Measurements from ENCODE around the gene YPEL2. TPM values are rescaled to one million over a fixed set of nuclear protein-coding genes. Genes with fewer than 3 reads are reported as not detected.

YPEL2 gene
- total RNA-seq, 6 experiments from 2014 or later, result 2.9 to 8.8 (median 4.6) TPM

DNA sequence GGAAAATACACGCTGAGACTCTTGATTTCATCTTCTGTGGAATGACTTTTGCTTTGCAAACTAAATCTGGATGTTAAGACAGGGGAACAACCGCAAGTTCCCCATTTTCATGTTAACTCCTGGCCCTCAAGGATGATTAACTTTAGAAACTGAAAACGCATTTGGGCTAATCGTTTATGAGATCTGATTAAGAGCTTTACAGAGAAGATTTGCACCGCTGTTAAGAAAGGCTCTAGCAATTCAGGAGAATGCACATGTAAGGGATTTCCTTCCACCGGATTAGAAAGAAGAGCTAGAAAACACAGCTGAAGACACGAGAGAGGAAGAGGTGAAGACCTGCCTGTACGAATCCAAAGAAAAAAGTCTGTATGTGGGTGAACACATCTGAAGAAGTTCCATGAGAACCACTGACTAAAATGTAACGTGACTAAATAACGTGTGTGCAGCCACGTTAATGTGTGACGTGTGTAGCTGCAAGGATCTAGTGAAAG is 106.4 kb downstream of the YPEL2 start:
- Mint-ChIP-seq H3K4me1 (ENCODE audit: low read depth) (peaks cover 52% of the 10 kb centered on the region), H3K36me3 (ENCODE audit: low read depth) (no peaks in the 10 kb centered on the region), H3K27me3 (ENCODE audit: insufficient read depth) (peaks cover 2% of the 10 kb centered on the region; the same call in 1 of the 2 replicates), H3K9me3 (no peaks in the 10 kb centered on the region), H3K4me3 (no peak overlapping the region), H3K27ac (no peak overlapping the region)
- TF ChIP-seq, protein P1, sequence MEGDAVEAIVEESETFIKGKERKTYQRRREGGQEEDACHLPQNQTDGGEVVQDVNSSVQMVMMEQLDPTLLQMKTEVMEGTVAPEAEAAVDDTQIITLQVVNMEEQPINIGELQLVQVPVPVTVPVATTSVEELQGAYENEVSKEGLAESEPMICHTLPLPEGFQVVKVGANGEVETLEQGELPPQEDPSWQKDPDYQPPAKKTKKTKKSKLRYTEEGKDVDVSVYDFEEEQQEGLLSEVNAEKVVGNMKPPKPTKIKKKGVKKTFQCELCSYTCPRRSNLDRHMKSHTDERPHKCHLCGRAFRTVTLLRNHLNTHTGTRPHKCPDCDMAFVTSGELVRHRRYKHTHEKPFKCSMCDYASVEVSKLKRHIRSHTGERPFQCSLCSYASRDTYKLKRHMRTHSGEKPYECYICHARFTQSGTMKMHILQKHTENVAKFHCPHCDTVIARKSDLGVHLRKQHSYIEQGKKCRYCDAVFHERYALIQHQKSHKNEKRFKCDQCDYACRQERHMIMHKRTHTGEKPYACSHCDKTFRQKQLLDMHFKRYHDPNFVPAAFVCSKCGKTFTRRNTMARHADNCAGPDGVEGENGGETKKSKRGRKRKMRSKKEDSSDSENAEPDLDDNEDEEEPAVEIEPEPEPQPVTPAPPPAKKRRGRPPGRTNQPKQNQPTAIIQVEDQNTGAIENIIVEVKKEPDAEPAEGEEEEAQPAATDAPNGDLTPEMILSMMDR (IDR thresholded peaks at IDR 0.05), result no peak
- no peak for DNase-seq

DNA sequence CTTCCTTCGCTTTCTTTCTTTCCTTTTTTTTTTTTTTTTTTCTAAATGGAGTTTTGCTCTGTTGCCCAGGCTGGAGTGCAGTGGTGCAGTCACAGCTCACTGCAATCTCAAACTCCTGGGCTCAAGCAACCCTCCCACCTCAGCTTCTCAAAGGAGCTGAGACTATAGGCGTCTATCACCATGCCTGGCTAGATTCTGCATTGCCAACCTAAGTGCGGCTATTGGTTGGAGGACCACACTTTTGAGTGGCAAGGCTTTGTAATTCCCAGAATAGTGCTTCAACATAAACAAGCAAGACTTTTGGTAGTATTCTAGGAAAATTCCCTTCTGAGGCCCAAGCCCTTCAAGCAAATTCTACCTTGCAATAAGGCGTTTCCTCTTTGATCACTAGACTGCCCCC is 107.8 kb downstream of the YPEL2 start:
- Mint-ChIP-seq H3K4me1 (ENCODE audit: low read depth) (peaks cover 48% of the 10 kb centered on the region), H3K27me3 (ENCODE audit: insufficient read depth) (no peaks in the 10 kb centered on the region; the same call in 1 of the 2 replicates), H3K9me3 (no peaks in the 10 kb centered on the region), H3K27ac (no peak overlapping the region), H3K36me3 (ENCODE audit: low read depth) (no peaks in the 10 kb centered on the region), H3K4me3 (no peak overlapping the region)
- no peak for DNase-seq
- TF ChIP-seq, protein P1 (IDR thresholded peaks at IDR 0.05), result no peak

DNA sequence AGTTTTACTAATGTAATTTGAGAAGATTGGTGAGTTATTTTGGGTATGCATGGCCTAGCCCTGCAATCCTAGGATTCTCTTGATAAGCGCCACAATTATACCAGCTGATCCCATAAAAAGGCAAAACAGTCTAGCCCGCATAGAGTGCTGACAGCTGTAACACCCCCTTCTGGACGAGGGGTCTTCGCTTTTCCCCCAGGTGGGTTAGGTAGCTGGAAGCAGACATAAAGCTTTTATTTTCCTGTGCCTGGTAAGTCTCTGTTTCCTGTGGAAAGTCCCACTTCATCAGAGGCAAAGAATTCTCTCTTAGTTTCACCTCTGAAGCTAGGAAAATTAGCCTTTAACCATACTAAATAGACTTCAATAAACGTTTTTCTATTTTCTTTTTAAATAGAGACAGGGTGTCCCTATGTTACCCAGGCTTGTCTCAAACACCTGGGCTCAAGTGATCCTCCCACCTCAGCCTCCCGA is 108.3 kb downstream of the YPEL2 start:
- Mint-ChIP-seq H3K4me3 (no peak overlapping the region), H3K36me3 (ENCODE audit: low read depth) (no peaks in the 10 kb centered on the region), H3K27ac (no peak overlapping the region; the same call in 1 of the 2 replicates), H3K9me3 (no peaks in the 10 kb centered on the region), H3K27me3 (ENCODE audit: insufficient read depth) (no peaks in the 10 kb centered on the region), H3K4me1 (ENCODE audit: low read depth) (peaks cover 43% of the 10 kb centered on the region)
- no peak for DNase-seq
- TF ChIP-seq, protein P1 (IDR thresholded peaks at IDR 0.05), result peak; percentile 5; the same call in 1 of the 2 replicates

DNA sequence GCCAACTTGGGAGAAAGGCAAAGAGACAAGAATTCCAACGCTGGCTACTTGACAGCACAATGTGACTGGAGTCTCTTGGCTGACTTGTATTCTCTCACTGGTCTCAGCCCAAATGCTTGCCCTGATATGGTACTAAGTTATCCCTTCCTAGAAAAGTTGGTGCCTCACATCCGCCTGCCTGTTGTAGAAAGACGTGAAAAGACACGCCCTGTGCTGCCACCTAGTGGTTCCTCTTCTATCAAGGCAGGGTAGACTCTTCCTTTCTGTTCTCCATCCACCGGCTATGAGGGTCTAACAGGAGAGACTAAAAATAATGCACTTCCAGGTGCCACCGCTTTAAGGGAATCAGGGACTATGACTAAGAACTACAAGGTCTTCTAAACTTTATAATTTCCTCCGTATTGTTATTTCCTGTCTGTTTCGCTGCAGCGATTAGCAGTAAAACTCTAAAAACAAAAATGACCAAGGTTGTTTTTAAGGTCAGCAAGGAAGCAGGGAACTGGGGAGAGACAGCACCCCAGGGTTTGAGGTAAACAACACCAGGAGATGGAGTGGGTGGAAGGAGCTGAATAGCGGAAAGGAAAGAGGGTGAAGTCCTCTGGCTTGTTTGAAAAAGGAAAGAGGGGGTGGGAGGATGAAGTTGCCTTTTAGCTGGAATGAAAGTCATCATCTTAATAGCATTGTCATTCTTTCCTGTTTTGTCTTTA is 109.5 kb downstream of the YPEL2 start:
- Mint-ChIP-seq H3K4me3 (peak overlapping the region; percentile 70), H3K4me1 (ENCODE audit: low read depth) (peaks cover 32% of the 10 kb centered on the region), H3K27ac (peak overlapping the region; percentile 12; the same call in 1 of the 2 replicates), H3K9me3 (no peaks in the 10 kb centered on the region), H3K27me3 (ENCODE audit: insufficient read depth) (no peaks in the 10 kb centered on the region), H3K36me3 (ENCODE audit: low read depth) (no peaks in the 10 kb centered on the region)
- peak; percentile 86 for DNase-seq
- TF ChIP-seq, protein P1 (IDR thresholded peaks at IDR 0.05), result peak; percentile 95

DNA sequence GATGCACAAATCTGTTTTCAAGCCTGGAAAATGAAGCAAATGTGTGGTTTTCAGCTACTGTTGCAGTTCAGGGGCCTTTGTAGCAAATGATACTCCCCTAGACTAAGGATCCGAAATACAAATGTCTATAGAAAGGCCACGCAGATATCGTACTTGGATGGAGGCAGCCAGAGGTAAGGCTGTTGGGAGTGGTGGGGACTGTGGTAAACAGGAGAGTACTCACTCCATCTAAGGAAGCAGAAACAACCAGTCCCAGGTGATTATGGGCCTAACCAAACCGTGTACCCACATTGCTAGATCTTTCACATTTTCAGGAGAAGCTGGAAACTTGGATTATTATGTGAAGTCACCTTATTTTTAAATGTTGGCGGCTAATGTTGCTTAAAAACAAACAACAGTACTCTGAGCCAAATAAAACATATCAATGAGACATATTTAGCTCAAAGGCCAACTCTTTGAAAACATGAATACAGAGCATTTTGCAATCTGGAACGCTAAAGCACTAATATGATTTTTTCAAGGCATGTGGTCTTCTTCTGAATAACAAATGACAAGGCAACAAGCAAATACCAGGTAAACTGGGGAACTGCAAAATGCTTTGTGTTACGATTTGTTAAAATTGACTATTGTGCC is 110.1 kb downstream of the YPEL2 start:
- Mint-ChIP-seq H3K9me3 (no peaks in the 10 kb centered on the region), H3K27me3 (ENCODE audit: insufficient read depth) (no peaks in the 10 kb centered on the region), H3K4me1 (ENCODE audit: low read depth) (peaks cover 27% of the 10 kb centered on the region), H3K4me3 (peak overlapping the region; percentile 70; the same call in 1 of the 2 replicates), H3K36me3 (ENCODE audit: low read depth) (no peaks in the 10 kb centered on the region), H3K27ac (no peak overlapping the region)
- TF ChIP-seq, protein P1 (IDR thresholded peaks at IDR 0.05), result no peak
- DNase-seq, result no peak

Data from HFFc6 (cell line).